GM18519 (cell line): ENCODE results near the gene CADM2.
"Not testable (repeated sequence)": the region's sequence is repeated elsewhere in the genome, so short reads cannot be mapped to it uniquely, and the experiment has no call there.

Experiments used
- ATAC-seq: cut with Tn5 transposase; IDR thresholded peaks from one replicate; pipeline ENCODE4 v1.9.1; 2021; ENCODE audit warnings: mild to moderate bottlenecking, moderate library complexity; ENCODE audit not compliant: unreplicated experiment, low FRiP score

CADM2 gene

GRCh38 chr3:85433319-85433718, 474.5 kb downstream of the CADM2 start:
- ATAC-seq: no peak

GRCh38 chr3:85455561-85456200, 496.9 kb downstream of the CADM2 start:
- ATAC-seq: no peak

DNA sequence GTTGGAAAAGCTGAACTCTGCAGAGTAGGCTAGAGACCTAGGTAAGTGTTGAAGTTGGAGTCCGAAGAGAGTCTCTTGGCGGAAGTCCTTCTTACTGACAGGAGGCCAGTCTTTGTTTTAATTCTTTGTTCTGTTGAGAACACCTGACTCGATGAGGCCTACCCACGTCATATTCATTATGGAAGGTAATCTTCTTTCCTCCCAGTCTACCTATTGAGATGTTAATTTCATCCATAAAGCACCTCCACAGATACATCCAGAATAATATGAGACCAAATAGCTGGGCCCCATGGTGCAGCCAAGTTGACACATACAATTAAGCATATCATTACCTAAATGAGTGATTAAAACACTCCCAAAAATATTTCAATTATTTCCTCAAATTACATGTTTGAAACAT, 515.5 kb downstream of the CADM2 start:
- no peak for ATAC-seq

GRCh38 chr3:85475346-85475745, 516.6 kb downstream of the CADM2 start:
- no peak for ATAC-seq

- no peak for ATAC-seq
These were observed 518.2 kb downstream of the CADM2 start for GRCh38 chr3:85476891-85477495.

DNA sequence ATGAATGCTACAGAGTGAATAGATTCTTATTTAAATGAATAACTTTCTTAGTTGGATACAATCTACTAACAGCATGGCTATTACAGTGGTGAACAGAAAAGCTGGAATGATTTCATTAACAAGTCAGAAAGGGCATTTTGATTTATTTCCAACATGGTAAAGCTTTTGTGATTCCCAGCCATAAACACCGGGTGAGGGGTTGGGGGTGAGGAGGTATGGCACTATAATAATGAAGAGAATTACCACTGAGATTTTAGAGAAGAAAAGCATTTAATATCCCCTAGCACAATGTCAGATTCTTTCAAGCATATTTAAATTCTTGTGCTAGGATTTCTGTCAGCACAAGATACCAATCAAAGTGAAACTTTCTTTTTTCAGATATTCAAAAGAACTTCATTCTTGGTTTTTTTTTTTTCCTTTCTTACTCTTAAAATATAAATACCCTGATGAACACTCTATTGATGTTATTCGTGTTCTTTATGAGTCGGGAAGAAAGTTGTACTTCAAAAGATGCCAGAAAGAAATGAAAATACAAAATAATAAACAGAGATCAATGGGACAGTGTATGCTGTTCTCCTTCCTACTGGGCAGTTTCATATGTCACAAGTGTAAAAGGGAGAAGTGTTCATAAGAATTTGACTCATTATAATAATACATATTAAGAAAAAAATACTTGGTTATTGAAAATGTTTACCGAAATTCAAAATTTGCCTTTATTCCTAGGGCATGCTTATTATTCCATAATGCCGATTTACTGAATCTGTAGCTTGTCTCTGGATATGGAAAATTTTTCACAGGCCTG, 522.8 kb downstream of the CADM2 start:
- no peak for ATAC-seq

DNA sequence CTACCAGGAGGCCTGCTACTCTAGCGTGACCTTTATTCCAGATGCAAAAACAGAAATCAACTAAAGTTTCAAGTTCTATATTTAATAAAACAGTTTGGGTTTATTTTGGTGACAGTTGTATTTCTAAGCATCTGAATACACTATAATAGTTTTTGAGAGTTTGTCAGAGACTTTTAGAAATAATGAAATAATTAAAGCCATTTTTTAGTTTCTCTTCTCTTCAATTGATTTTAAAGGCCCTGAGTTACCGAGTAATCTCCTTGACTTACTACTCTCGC, 523.4 kb downstream of the CADM2 start:
- ATAC-seq: no peak

GRCh38 chr3:85483986-85484385, 525.2 kb downstream of the CADM2 start:
- ATAC-seq: no peak

- ATAC-seq: no peak
These were observed 528.6 kb downstream of the CADM2 start for GRCh38 chr3:85487375-85487774.

- no peak for ATAC-seq
These were observed 536.8 kb downstream of the CADM2 start for GRCh38 chr3:85495602-85496001.

DNA sequence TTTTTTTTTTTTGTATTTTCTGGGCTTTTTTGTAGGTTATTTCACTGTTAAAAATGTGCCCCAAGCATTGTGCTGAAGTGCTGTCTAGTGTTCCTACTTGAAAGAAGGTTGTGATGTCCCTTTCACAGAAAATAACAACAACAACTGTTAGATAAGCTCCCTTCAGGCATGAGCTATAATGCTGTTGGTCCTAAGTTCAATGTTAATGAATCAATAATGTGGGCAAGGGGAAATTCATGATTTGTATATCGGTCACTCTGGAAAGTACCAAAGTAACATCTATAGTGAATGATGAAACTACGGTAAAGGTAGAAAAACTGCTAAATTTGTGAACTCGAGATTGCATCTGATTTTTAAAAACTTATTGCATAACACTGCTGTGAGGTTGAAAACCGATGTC, 539.4 kb downstream of the CADM2 start:
- ATAC-seq: no peak

DNA sequence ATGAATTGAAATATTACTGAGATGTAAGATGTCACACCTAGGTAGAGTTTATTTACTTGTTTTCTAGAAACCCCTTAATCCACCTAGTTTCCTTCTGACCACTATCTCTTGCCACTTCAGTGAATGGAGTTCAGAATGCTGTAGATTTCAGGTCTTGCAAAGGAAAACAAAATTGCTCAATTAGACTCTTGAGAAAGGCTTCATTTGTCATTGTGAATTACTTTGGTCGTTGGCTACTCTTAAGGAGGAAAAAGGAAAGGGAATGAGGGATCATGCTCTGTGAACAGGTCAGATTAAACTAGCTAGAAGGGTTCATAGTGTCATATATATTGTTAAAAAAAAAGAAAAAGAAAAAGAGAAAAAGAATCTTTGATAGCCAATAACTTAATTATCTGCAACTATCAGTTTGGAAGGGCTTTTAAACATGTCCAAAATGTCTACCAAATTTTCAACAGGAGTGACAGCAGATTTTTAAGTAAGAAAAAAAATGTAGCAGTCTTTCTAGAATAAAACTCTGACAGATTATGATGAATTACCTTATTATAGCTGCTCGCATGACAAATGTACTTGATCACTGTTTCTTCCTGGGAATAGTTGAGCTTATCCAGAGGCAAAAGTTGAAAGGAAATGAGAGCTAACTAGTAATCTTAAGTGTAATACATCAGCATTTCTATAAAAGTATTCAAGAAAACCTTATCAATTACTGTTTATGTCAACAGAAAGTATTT, 543.5 kb downstream of the CADM2 start:
- no peak for ATAC-seq

GRCh38 chr3:85504129-85504784, 545.5 kb downstream of the CADM2 start:
- ATAC-seq: not testable (repeated sequence)

- not testable (repeated sequence) for ATAC-seq
These were observed 546.2 kb downstream of the CADM2 start for GRCh38 chr3:85504785-85505511.

GRCh38 chr3:85507052-85507451, 548.3 kb downstream of the CADM2 start:
- ATAC-seq: not testable (repeated sequence)

DNA sequence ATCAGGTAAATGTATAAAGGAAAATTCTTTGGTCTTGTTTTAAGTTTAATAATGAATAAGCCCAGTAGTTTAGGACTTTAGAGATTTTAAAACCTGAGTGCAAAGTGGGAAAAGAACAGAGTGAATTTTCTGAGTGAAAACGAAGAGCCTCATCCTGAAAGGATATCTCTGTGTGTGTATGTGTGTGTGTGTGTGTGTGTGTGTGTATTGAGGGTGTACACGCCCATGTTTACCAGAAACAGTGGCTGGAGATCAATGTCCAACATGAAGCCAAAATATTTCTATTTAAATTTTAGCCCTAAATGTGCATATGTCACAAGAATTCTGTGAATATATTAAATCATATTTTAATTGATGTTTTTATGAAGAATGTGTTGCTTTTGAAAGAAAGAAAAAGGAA, 549.9 kb downstream of the CADM2 start:
- ATAC-seq: no peak

GRCh38 chr3:85516146-85516545, 557.4 kb downstream of the CADM2 start:
- no peak for ATAC-seq

DNA sequence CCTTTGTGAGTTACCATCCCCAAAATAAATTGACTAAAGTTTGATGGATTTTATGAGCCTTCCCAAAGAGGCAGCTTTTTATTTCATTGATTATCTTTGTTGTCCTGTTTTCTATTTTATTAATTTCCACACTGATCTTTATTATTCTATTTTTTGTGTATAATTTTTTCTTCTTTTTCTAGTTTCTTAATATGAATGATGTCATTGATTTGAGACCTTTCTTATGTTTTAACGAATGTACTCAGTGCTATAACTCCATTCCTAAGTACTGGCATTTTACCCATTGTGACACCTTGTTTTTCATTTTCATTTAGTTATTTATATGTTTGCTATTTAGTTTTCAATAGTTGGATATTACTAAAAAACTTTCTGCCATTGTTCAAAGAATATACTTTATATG, 565.3 kb downstream of the CADM2 start:
- no peak for ATAC-seq

DNA sequence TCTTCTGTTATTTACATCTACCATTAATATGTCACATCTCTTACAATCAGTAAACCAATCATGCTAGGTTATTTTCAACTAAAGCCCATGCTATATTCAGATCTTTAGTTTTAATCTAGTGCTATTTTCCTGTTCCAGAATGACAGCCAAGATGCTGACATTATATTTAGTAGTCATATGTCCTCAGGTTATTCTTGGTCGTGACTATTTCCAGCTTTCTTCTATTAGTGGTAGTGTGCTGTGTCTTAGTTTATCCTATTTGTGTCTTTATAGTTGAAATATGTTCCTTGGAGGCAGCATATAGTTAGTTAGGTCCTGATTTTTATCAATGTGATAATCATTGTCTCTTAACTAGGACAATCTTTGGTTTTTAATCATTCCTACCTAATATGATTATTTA, 566.5 kb downstream of the CADM2 start:
- no peak for ATAC-seq

- no peak for ATAC-seq
These were observed 574.8 kb downstream of the CADM2 start for GRCh38 chr3:85533586-85533985.
